Renal pelvis (tissue), 4 donors: ENCODE data around the gene IL4. TPM values are rescaled to one million over a fixed set of nuclear protein-coding genes. Genes with fewer than 3 reads are reported as not detected.

ENCODE experiments used
- DNase-seq: peaks from one replicate; pipeline ENCODE4 v3.0.0-alpha.2; 2013
- polyA plus RNA-seq, 3 donors: library from polyadenylated mRNA; unstranded; fragments of 120-200 nt; gene quantifications; one replicate each; pipeline ENCODE4 v1.2.1, GENCODE V29; 2013; ENCODE audit not compliant: insufficient read length in 3 of 3

Gene IL4
- polyA plus RNA-seq, 3 donors, result 0.37 TPM; not detected in 2

- no peak for DNase-seq
Observed at GRCh38 chr5:132657676-132658380, 16.0 kb upstream of the IL4 start, which contains the start of gene IL13. IL13 (plus strand) TSS chr5:132658173; CDS start chr5:132658187, 14 bp downstream.

- DNase-seq, result no peak
Observed at GRCh38 chr5:132658381-132659302, 15.1 kb upstream of the IL4 start.

GRCh38 chr5:132659598-132660493 lies 13.9 kb upstream of the IL4 start:
- DNase-seq, result no peak

GRCh38 chr5:132661231-132662003 lies 12.4 kb upstream of the IL4 start:
- no peak for DNase-seq

GRCh38 chr5:132662004-132662401 lies 11.8 kb upstream of the IL4 start:
- DNase-seq, result no peak

GRCh38 chr5:132662925-132663770 lies 10.6 kb upstream of the IL4 start:
- no peak for DNase-seq

GRCh38 chr5:132663771-132664695 lies 9.8 kb upstream of the IL4 start:
- DNase-seq, result no peak

GRCh38 chr5:132664696-132665209 lies 9.0 kb upstream of the IL4 start:
- no peak for DNase-seq

GRCh38 chr5:132665574-132666080 lies 8.2 kb upstream of the IL4 start:
- no peak for DNase-seq

- no peak for DNase-seq
Observed at GRCh38 chr5:132666310-132667123, 7.3 kb upstream of the IL4 start.

- DNase-seq, result no peak
Observed at GRCh38 chr5:132667309-132667708, 6.5 kb upstream of the IL4 start.

- DNase-seq, result no peak
Observed at GRCh38 chr5:132667761-132668705, 5.8 kb upstream of the IL4 start.

- DNase-seq, result no peak
Observed at GRCh38 chr5:132668706-132669454, 4.9 kb upstream of the IL4 start.

GRCh38 chr5:132669455-132669820 lies 4.4 kb upstream of the IL4 start:
- no peak for DNase-seq

- no peak for DNase-seq
Observed at GRCh38 chr5:132669966-132670882, 3.6 kb upstream of the IL4 start.
